ENCODE data around the gene ZNF726.
A peak's percentile ranks its signal among the peaks of the same experiment; 100 is the strongest.
"Not testable (repeated sequence)": the region's sequence is repeated elsewhere in the genome, so short reads cannot be mapped to it uniquely, and the experiment has no call there.

ZNF726 gene

GRCh38 chr19:23946569-23946968 lies 31.9 kb downstream of the ZNF726 start:
- no peak for DNase-seq

GRCh38 chr19:23949611-23950010 lies 34.9 kb downstream of the ZNF726 start:
- DNase-seq, result no peak

DNA sequence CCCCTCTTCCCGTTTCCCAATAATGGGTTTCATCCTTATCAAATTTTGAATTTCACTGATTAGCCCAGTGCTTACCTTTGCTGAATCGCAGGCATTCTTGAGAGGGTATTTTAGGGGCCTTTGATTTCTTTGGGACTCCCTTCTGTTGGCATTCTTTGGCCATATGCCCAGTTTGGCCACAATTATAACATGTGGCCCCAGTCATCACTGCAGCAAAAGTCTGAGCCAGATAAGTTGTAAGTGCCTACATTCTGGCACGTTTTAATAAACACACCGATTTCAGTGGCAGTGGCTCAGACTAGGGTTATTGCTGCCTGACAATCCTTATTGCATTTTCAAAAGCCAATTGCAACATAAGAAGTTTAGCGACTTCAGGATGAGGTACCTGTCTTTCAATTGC lies 41.4 kb downstream of the ZNF726 start:
- DNase-seq, result no peak

DNA sequence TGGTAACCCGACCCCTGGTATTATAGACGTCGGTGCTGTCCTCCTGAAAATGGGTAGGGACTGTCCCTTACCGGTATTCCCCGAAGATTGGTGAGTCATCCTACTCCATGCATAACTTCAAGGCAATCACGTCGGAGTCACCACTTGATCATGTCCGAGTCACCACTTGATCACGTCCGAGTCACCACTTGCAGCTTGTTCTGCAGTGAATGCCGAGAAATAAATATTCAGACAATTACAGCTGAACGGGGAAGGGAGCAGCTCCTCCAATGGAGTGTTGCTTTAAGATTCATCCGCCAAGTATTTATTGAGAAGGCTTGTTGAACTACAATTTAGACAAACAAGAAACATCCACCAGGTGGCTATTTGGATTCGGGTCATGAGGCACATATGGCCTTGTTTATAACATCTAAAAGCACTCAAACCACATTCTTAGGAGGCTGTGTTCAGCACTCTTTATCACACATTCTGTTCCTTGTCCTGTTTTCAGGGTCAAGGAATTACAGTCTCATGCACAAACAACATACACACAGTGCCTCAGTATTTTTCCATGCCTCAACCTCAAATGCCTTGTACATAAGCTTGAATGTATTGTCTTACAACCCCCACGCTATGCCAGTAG lies 43.1 kb downstream of the ZNF726 start:
- peak; percentile 5 for DNase-seq

- DNase-seq, result not testable (repeated sequence)
These were observed 48.7 kb downstream of the ZNF726 start for GRCh38 chr19:23963396-23963795.

- DNase-seq, result not testable (repeated sequence)
These were observed 49.2 kb downstream of the ZNF726 start for GRCh38 chr19:23963881-23964280.

- not testable (repeated sequence) for DNase-seq
These were observed 49.6 kb downstream of the ZNF726 start for GRCh38 chr19:23964334-23964733.

GRCh38 chr19:23969630-23970029 lies 54.9 kb downstream of the ZNF726 start:
- no peak for DNase-seq

DNA sequence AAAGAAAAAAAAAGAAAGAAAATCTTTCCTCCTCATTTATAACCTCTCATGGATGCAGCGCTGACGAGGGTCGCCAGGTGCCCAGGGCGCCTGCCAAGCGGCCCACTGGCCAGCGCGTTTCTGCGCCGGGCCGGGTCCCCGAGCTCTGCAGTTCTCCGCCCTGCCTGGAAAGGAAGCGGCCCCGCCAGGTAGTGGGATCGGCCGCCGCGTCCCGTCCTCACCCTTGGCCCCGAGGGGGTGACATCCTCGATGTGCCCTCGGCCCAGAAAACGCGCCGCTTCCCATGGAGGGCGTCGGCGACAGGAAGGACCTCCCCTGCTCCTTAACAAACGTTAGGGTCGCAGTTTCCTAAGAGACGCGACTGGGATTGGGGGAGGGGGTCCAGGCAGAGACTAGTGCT lies 56.9 kb downstream of the ZNF726 start:
- no peak for DNase-seq

- no peak for DNase-seq
These were observed 57.5 kb downstream of the ZNF726 start for GRCh38 chr19:23972161-23972560.

DNA sequence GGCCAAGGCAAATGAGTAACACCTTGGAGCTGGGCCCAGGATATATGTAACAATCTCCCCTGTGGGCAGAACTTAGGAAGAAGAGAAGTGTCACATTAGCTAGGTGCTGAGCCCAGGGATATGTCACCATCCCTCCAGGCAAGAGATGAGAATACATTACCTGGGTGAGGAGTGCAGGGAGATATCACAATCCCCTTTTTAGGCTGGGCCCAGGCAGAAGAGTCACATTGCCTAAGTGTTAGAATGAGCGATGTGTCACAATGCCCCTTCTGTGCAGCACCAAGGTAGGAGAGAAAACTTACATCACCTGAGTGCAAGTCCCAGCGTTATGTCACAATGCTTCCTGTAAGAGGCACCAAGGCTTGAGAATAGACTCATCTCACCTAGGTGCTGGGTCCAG lies 60.3 kb downstream of the ZNF726 start:
- DNase-seq, result no peak

DNA sequence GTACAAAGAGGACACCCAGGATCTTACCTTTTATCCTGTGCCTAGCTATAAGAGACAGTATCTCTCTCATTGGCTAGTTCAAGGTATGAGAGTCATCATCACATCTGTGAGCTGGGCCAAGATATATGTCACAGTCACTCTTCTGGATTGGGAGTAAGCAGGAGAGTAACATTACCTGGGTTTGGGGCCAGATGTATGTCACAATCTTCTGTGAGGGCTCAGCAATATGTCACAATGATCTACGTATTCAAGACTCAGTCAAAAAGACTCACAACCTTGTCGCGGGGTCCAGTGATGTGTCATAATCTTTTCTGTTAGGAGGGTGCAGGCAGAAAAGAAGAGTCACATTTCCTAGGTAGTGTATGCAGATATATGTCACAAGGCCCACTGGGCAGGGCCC lies 61.9 kb downstream of the ZNF726 start:
- not testable (repeated sequence) for DNase-seq

- not testable (repeated sequence) for DNase-seq
These were observed 62.6 kb downstream of the ZNF726 start for GRCh38 chr19:23977256-23977655.

GRCh38 chr19:23978068-23978467 lies 63.4 kb downstream of the ZNF726 start:
- no peak for DNase-seq

DNA sequence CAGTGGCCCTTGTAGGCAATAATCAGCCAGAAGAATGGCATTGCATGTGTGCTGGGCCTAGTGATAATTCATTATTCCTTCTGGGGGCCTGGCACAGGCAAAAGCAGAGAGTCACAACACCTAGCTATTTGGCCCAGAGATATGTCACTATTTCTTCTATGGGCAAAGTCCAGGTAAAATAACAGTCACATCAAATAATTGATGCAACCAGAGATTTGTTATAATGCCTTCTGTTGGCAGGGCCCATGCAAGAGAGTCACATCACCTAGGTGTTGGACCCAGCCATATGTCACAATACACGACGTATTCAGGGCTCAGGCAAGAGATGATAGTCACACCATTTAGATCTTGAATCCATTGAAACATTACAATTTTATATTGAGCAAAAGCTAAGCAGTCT lies 66.1 kb downstream of the ZNF726 start:
- DNase-seq, result no peak

DNA sequence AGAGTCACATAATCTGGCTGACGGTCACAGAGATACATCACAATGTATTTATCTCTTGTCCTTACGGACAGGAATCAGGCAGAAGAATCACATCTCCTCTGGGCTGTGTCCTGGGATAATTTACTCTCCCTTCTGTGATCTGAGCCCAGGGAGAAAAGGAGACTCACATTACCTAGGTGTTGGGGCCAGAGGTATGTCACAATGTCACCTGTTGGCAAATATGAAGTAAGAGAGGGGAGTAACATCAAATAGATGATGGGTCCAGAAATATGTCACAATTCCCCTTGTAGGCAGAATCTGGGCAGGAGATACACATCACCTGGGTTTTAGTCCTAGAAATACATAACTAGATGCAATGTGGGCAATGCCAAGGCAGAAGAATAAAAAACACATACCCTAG lies 67.2 kb downstream of the ZNF726 start:
- no peak for DNase-seq

- no peak for DNase-seq
These were observed 68.7 kb downstream of the ZNF726 start for GRCh38 chr19:23983406-23983805.
